ENCODE results near the gene ERN2. TPM values are rescaled to one million over a fixed set of nuclear protein-coding genes. Genes with fewer than 3 reads are reported as not detected.

ERN2 gene
- total and polyA plus RNA-seq, 9 of the 15 experiments (the other 6 are each of a cell fraction or from before 2014, with no cell fraction given): 0.07 to 1.5 (median 0.51) TPM; not detected in 3

DNA sequence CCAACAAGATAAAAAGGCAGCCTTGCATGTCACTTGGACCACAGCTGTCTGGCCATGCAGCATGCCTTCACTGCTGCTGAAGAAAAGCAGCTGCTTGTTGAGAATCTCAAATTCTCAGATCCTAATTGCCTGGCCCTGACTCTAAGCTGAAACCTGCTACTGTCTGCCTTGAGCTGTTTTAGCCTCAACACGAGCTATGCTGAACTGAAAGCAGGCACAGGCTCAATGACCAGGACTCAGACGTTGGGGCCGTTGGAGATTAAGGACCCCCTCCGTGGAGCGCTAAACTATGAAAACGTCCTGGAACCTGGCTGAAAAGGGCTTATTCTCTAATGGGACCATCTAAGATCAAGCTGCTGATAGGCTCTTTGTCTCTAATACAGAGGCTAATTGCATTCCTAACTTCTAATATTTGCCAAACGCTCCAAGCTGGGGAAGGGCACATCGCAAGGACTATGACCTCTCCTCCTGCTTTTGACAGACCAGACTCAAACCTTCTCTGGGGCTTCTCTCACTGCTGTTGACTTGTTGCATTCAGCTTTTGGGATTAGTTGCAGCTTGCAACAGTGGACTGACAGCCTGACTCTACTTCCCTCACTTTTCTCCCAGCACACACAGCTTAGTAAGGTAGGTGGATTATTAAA lies 38.9 kb downstream of the ERN2 start (continued):
- TF ChIP-seq, protein P1, sequence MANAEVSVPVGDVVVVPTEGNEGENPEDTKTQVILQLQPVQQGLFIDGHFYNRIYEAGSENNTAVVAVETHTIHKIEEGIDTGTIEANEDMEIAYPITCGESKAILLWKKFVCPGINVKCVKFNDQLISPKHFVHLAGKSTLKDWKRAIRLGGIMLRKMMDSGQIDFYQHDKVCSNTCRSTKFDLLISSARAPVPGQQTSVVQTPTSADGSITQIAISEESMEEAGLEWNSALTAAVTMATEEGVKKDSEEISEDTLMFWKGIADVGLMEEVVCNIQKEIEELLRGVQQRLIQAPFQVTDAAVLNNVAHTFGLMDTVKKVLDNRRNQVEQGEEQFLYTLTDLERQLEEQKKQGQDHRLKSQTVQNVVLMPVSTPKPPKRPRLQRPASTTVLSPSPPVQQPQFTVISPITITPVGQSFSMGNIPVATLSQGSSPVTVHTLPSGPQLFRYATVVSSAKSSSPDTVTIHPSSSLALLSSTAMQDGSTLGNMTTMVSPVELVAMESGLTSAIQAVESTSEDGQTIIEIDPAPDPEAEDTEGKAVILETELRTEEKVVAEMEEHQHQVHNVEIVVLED (CRISPR knock-in tag; IDR thresholded peaks at IDR 0.05): no peak
- TF ChIP-seq ZNF121 (CRISPR knock-in tag; conservative IDR thresholded peaks at IDR 0.05): no peak
- TF ChIP-seq PYGO2 (tag; IDR thresholded peaks at IDR 0.05): no peak
- TF ChIP-seq, protein P2, sequence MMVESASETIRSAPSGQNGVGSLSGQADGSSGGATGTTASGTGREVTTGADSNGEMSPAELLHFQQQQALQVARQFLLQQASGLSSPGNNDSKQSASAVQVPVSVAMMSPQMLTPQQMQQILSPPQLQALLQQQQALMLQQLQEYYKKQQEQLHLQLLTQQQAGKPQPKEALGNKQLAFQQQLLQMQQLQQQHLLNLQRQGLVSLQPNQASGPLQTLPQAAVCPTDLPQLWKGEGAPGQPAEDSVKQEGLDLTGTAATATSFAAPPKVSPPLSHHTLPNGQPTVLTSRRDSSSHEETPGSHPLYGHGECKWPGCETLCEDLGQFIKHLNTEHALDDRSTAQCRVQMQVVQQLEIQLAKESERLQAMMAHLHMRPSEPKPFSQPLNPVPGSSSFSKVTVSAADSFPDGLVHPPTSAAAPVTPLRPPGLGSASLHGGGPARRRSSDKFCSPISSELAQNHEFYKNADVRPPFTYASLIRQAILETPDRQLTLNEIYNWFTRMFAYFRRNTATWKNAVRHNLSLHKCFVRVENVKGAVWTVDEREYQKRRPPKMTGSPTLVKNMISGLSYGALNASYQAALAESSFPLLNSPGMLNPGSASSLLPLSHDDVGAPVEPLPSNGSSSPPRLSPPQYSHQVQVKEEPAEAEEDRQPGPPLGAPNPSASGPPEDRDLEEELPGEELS (CRISPR knock-in tag; IDR thresholded peaks at IDR 0.05; ENCODE audit: borderline replicate concordance): no peak

DNA sequence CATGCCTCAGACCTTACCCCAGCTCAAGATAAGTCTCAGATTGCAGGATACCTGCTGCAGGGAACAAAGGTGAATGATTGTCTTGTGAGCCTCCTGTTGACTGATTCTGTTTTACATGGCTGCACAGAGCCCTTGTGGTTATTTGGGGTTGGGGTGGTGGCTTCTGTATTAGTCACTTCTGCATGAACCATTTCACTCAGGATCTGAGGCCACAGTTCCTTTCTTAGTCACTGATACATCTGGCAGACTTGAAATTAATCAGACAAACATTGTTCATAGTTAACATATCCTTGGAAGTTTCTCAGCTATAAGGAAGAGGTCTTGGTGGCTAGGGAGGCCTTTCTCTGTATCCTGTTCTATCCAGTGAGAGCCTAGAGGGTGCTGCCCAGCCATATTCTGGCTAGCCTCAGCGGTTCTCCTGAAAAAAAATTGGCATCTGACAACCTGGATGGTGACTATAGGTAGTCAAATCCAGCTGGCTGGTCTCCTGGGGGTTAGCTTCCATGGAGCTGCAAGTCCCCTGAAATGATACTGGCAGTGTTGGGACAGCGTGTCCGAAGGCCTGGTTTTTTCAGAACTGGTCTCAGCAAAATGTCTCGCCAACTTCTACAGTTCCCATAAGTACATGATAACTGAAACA lies 42.8 kb downstream of the ERN2 start:
- CTCF ChIA-PET (ENCODE audit: low intra/inter-chr PET ratio): no interaction called here
- Histone ChIP-seq H3K4me3 (no peak overlapping the region), H3K9ac (ENCODE audit: insufficient read depth in 1 of 2, low read depth in 2 of 2, low read length in 2 of 2) (no peak overlapping the region), H3K27me3 (ENCODE audit: control insufficient read depth in 2 of 2, insufficient read depth in 2 of 2, low read length in 2 of 2) (no peaks in the 10 kb centered on the region), H3K27ac (ENCODE audit: extremely low read depth, low read depth, low read length) (no peak overlapping the region), H3K4me1 (replicated peaks in 1 of 2; ENCODE audit: control insufficient read depth in 2 of 2, insufficient read depth in 2 of 2, low read length in 2 of 2) (peaks cover 4 to 24% of the 10 kb centered on the region in 2 experiments; a peak in 3 of 5 replicates), H3K36me3 (ENCODE audit: control insufficient read depth, insufficient read depth, low read length) (peaks cover 84% of the 10 kb centered on the region), H3K9me1 (ENCODE audit: control insufficient read depth, insufficient read depth, low read length) (no peaks in the 10 kb centered on the region), H4K20me1 (replicated peaks; ENCODE audit: control insufficient read depth, insufficient read depth, low read length) (peaks cover 10% of the 10 kb centered on the region; the same call in 1 of the 2 replicates), H3K4me2 (ENCODE audit: insufficient read depth, low read length) (no peak overlapping the region), H3K79me2 (ENCODE audit: control insufficient read depth, insufficient read depth, low read length) (no peaks in the 10 kb centered on the region), H2AFZ (ENCODE audit: low read depth, low read length) (no peak overlapping the region), H3K9me3 (replicated peaks; ENCODE audit: control insufficient read depth, insufficient read depth, low read depth, low read length) (no peaks in the 10 kb centered on the region)
- no peak for DNase-seq (ENCODE audit: extremely low read depth in 1 of 4, low spot score in 3 of 4)
- no peak for FAIRE-seq
- POLR2A ChIA-PET: interaction anchor here (1.3 to 4.0 kb wide), 2 partner anchors 8 to 40 kb away, joined by 5 to 66 read pairs; partner anchors contain the start of gene PLK1
- TF ChIP-seq ZSCAN29 (IDR thresholded peaks at IDR 0.05): no peak
- TF ChIP-seq, protein P3, sequence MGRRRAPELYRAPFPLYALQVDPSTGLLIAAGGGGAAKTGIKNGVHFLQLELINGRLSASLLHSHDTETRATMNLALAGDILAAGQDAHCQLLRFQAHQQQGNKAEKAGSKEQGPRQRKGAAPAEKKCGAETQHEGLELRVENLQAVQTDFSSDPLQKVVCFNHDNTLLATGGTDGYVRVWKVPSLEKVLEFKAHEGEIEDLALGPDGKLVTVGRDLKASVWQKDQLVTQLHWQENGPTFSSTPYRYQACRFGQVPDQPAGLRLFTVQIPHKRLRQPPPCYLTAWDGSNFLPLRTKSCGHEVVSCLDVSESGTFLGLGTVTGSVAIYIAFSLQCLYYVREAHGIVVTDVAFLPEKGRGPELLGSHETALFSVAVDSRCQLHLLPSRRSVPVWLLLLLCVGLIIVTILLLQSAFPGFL (CRISPR knock-in tag; IDR thresholded peaks at IDR 0.05): 0 out of 2 replicates have a peak, but pooled peaks have one; percentile 37
- TF ChIP-seq FOSL1 (tag; conservative IDR thresholded peaks at IDR 0.05): peak; percentile 30; the same call in 1 of the 2 replicates
- intact Hi-C loops (cut with micrococcal nuclease): no loop called here
- in situ Hi-C loops (cut with MboI): no loop called here
- WGBS (ENCODE audit: insufficient coverage, low coverage, missing lambda C conversion rate): 90% methylated on average over 4 of the region's 4 CpGs
- ATAC-seq: no peak
- no TSS peak for BruUV-seq (replicated peaks)
